OCI-LY3 (cell line): ENCODE data around the gene GCAT.
"Not testable (repeated sequence)": the region's sequence is repeated elsewhere in the genome, so short reads cannot be mapped to it uniquely, and the experiment has no call there.

Experiments used
- H2AFZ ChIP-seq: fragments of 200-600, 300-600 bp; shearing (Covaris generic); 2 replicates; pipeline ENCODE4 v1.6.0; 2014; ENCODE audit warnings: antibody characterized with exemption, low read depth, low read length
- H3K27ac ChIP-seq: fragments of 200-600, 300-600 bp; sonication (generic); 2 replicates; pipeline ENCODE4 v1.5.1; 2014; ENCODE audit warnings: mild to moderate bottlenecking, low read length, moderate library complexity, mixed read lengths
- H3K27me3 ChIP-seq: fragments of 200-600, 300-600 bp; sonication (generic); 2 replicates; pipeline ENCODE4 v1.6.1; 2014; ENCODE audit warnings: low read depth, low read length, mixed read lengths
- H3K36me3 ChIP-seq: fragments of 200-600, 300-600 bp; sonication (generic); replicated peaks from 2 replicates; pipeline ENCODE3; 2014; ENCODE audit warnings: low read depth, low read length, mixed read lengths
- H3K4me1 ChIP-seq: fragments of 300-600, 200-600 bp; sonication (generic); 2 replicates; pipeline ENCODE4 v1.6.1; 2014; ENCODE audit warnings: low read length, mixed read lengths
- H3K4me2 ChIP-seq: fragments of 200-600, 300-600 bp; sonication (generic); 2 replicates; pipeline ENCODE4 v1.6.1; 2014; ENCODE audit warnings: low read length, mixed read lengths
- H3K4me3 ChIP-seq: fragments of 300-600, 200-600 bp; sonication (generic); 2 replicates; pipeline ENCODE4 v1.5.1; 2014; ENCODE audit warnings: antibody characterized with exemption, mild to moderate bottlenecking, low read length, moderate library complexity
- H3K79me2 ChIP-seq: fragments of 300-600, 200-600 bp; shearing (Covaris generic); 2 replicates; pipeline ENCODE4 v1.6.1; 2014; ENCODE audit warnings: mild to moderate bottlenecking, low read length, mixed read lengths
- H3K9ac ChIP-seq: fragments of 300-600, 200-600 bp; shearing (Covaris generic); 2 replicates; pipeline ENCODE4 v1.6.0; 2014; ENCODE audit warnings: mild to moderate bottlenecking, low read length, moderate library complexity
- H3K9me3 ChIP-seq: fragments of 200-600, 300-600 bp; shearing (Covaris generic); 2 replicates; pipeline ENCODE4 v1.6.1; 2014; ENCODE audit warnings: low read length, mixed read lengths; ENCODE audit not compliant: insufficient read depth
- H4K20me1 ChIP-seq: fragments of 200-600, 300-600 bp; sonication (generic); 2 replicates; pipeline ENCODE4 v1.6.1; 2016; ENCODE audit warnings: low read length, mixed read lengths; ENCODE audit not compliant: insufficient read depth
- CTCF ChIP-seq: fragments of 200-600, 300-600 bp; sonication (generic); IDR thresholded peaks from 2 replicates; pipeline ENCODE4 v1.5.1; 2014; ENCODE audit warnings: antibody characterized with exemption, low read length, low read depth
- EZH2phosphoT487 ChIP-seq: fragments of 200-600 bp; shearing (Covaris generic); IDR thresholded peaks from 2 replicates; pipeline ENCODE4 v1.6.1; 2018; ENCODE audit warnings: antibody characterized with exemption, mixed run types, low read depth

GCAT gene

GRCh38 chr22:37794376-37794775 is 13.4 kb upstream of the GCAT start:
- no peaks in the 10 kb centered on the region for H3K9me3 ChIP-seq
- H4K20me1 ChIP-seq, result no peaks in the 10 kb centered on the region
- no peak overlapping the region for H3K4me2 ChIP-seq
- no peaks in the 10 kb centered on the region for H3K36me3 ChIP-seq
- H3K4me3 ChIP-seq, result no peak overlapping the region
- H3K79me2 ChIP-seq, result no peaks in the 10 kb centered on the region
- H3K4me1 ChIP-seq, result peaks cover 10% of the 10 kb centered on the region
- no peak overlapping the region for H3K27ac ChIP-seq
- H2AFZ ChIP-seq, result no peak overlapping the region
- TF ChIP-seq CTCF, result no peak
- no peak for TF ChIP-seq EZH2phosphoT487
- H3K27me3 ChIP-seq, result no peaks in the 10 kb centered on the region
- H3K9ac ChIP-seq, result no peak overlapping the region

- H3K36me3 ChIP-seq, result no peaks in the 10 kb centered on the region
- H3K4me3 ChIP-seq, result no peak overlapping the region
- no peak overlapping the region for H3K27ac ChIP-seq
- H3K4me1 ChIP-seq, result peaks cover 10% of the 10 kb centered on the region
- H3K79me2 ChIP-seq, result no peaks in the 10 kb centered on the region
- H3K4me2 ChIP-seq, result no peak overlapping the region
- no peak overlapping the region for H2AFZ ChIP-seq
- TF ChIP-seq EZH2phosphoT487 (no peak), CTCF (no peak)
- no peak overlapping the region for H3K9ac ChIP-seq
- no peaks in the 10 kb centered on the region for H3K9me3 ChIP-seq
- no peaks in the 10 kb centered on the region for H3K27me3 ChIP-seq
- no peaks in the 10 kb centered on the region for H4K20me1 ChIP-seq
Measured at GRCh38 chr22:37796079-37796478, 11.7 kb upstream of the GCAT start.

- not testable (repeated sequence) for H3K9me3 ChIP-seq, H2AFZ ChIP-seq, H3K27ac ChIP-seq, H4K20me1 ChIP-seq, H3K9ac ChIP-seq, H3K4me2 ChIP-seq, H3K4me1 ChIP-seq, H3K36me3 ChIP-seq, H3K79me2 ChIP-seq, H3K4me3 ChIP-seq, H3K27me3 ChIP-seq
Measured at GRCh38 chr22:37797259-37797658, 10.5 kb upstream of the GCAT start.

GRCh38 chr22:37797874-37798500 is 9.7 kb upstream of the GCAT start:
- no peak overlapping the region for H3K9ac ChIP-seq

GRCh38 chr22:37799979-37800378 is 7.8 kb upstream of the GCAT start:
- not testable (repeated sequence) for H2AFZ ChIP-seq, H3K9me3 ChIP-seq, H3K4me3 ChIP-seq, H3K4me2 ChIP-seq, H3K27ac ChIP-seq, H3K36me3 ChIP-seq, H3K9ac ChIP-seq, H4K20me1 ChIP-seq, H3K79me2 ChIP-seq, H3K4me1 ChIP-seq, H3K27me3 ChIP-seq

More at GRCh38 chr22:37797874-37798500, 9.7 kb upstream of the GCAT start:
- H3K79me2 ChIP-seq, result no peaks in the 10 kb centered on the region
- H3K4me2 ChIP-seq, result peak overlapping the region; percentile 35
- H3K27me3 ChIP-seq, result no peaks in the 10 kb centered on the region
- H3K36me3 ChIP-seq, result no peaks in the 10 kb centered on the region
- H2AFZ ChIP-seq, result peak overlapping the region; percentile 68
- no peaks in the 10 kb centered on the region for H3K9me3 ChIP-seq
- peak overlapping the region; percentile 2; the same call in 1 of the 2 replicates for H3K4me3 ChIP-seq
- H3K4me1 ChIP-seq, result peaks cover 10% of the 10 kb centered on the region
- peak overlapping the region; percentile 15; the same call in 1 of the 2 replicates for H3K27ac ChIP-seq
- TF ChIP-seq CTCF (no peak), EZH2phosphoT487 (no peak)
- no peaks in the 10 kb centered on the region for H4K20me1 ChIP-seq
